ENCODE data around the gene MRPS22. TPM values are rescaled to one million over a fixed set of nuclear protein-coding genes. Genes with fewer than 3 reads are reported as not detected.
A peak's percentile ranks its signal among the peaks of the same experiment; 100 is the strongest.
"Not testable (repeated sequence)": the region's sequence is repeated elsewhere in the genome, so short reads cannot be mapped to it uniquely, and the experiment has no call there.

The MRPS22 gene
- total and polyA plus RNA-seq, 7 experiments from 2014 or later = 26.2 to 47.0 (median 36.5) TPM

GRCh38 chr3:139332092-139332491 lies 11.7 kb upstream of the MRPS22 start:
- no peak for DNase-seq
- peaks cover 24 to 37% (median 33%) of the 10 kb centered on the region in 5 donors for H3K27me3 Mint-ChIP-seq
- no peak for ATAC-seq
- H3K9me3 Mint-ChIP-seq = no peaks in the 10 kb centered on the region
- Histone ChIP-seq H3K27me3 (ENCODE audit: control insufficient read depth in 2 of 2, insufficient read depth in 2 of 2, low read length in 2 of 2) (no peaks in the 10 kb centered on the region), H3K4me3 (ENCODE audit: low read length) (no peak overlapping the region), H3K4me1 (ENCODE audit: control insufficient read depth in 2 of 2, insufficient read depth in 2 of 2, low read length in 2 of 2) (peaks cover 0 to 5% of the 10 kb centered on the region in 2 donors), H3K27ac (ENCODE audit: low read depth, low read length) (no peak overlapping the region), H3K36me3 (ENCODE audit: control insufficient read depth in 2 of 3, insufficient read depth in 3 of 3, low read length in 3 of 3) (no peaks in the 10 kb centered on the region), H3K9me3 (ENCODE audit: control insufficient read depth in 2 of 3, low read length in 3 of 3) (no peaks in the 10 kb centered on the region)
- ChIA-PET CTCF (no interaction called here), POLR2A (no interaction called here)
- H3K36me3 Mint-ChIP-seq = no peaks in the 10 kb centered on the region
- H3K4me1 Mint-ChIP-seq = peaks cover 8 to 26% (median 19%) of the 10 kb centered on the region in 7 donors
- intact Hi-C loops (cut with micrococcal nuclease) = no loop called here
- no peak overlapping the region for H3K4me3 Mint-ChIP-seq
- H3K27ac Mint-ChIP-seq = no peak overlapping the region

- CTCF ChIA-PET; H3K36me3 Mint-ChIP-seq; H3K4me3 ChIP-seq (ENCODE audit: low read length); H3K9me3 ChIP-seq (ENCODE audit: control insufficient read depth in 2 of 3, low read length in 3 of 3); H3K4me1 Mint-ChIP-seq; H3K27me3 ChIP-seq (ENCODE audit: control insufficient read depth in 2 of 2, insufficient read depth in 2 of 2, low read length in 2 of 2); DNase-seq; H3K9me3 Mint-ChIP-seq; POLR2A ChIA-PET; intact Hi-C loops (cut with micrococcal nuclease); H3K27ac ChIP-seq (ENCODE audit: low read depth, low read length); H3K4me3 Mint-ChIP-seq; H3K4me1 ChIP-seq (ENCODE audit: control insufficient read depth in 2 of 2, insufficient read depth in 2 of 2, low read length in 2 of 2); H3K36me3 ChIP-seq (ENCODE audit: control insufficient read depth in 2 of 3, insufficient read depth in 3 of 3, low read length in 3 of 3); ATAC-seq; H3K27ac Mint-ChIP-seq: not testable (repeated sequence)
- H3K27me3 Mint-ChIP-seq = peaks cover 31 to 42% (median 34%) of the 10 kb centered on the region in 5 donors
Observed at GRCh38 chr3:139334675-139335074, 9.1 kb upstream of the MRPS22 start.

- Histone ChIP-seq H3K27ac (ENCODE audit: low read depth, low read length) (no peak overlapping the region), H3K36me3 (ENCODE audit: control insufficient read depth in 2 of 3, insufficient read depth in 3 of 3, low read length in 3 of 3) (no peaks in the 10 kb centered on the region), H3K27me3 (ENCODE audit: control insufficient read depth in 2 of 2, insufficient read depth in 2 of 2, low read length in 2 of 2) (no peaks in the 10 kb centered on the region), H3K4me3 (ENCODE audit: low read length) (no peak overlapping the region), H3K4me1 (ENCODE audit: control insufficient read depth in 2 of 2, insufficient read depth in 2 of 2, low read length in 2 of 2) (no peaks in the 10 kb centered on the region), H3K9me3 (ENCODE audit: control insufficient read depth in 2 of 3, low read length in 3 of 3) (no peaks in the 10 kb centered on the region)
- Mint-ChIP-seq H3K27me3 (peaks cover 10 to 20% (median 13%) of the 10 kb centered on the region in 5 donors), H3K4me1 (peaks cover 3 to 11% (median 8%) of the 10 kb centered on the region in 7 donors), H3K27ac (no peak overlapping the region), H3K4me3 (no peak overlapping the region), H3K36me3 (peaks cover 0 to 4% (median 0%) of the 10 kb centered on the region in 5 donors), H3K9me3 (peaks cover 0 to 6% (median 0%) of the 10 kb centered on the region in 11 donors)
- intact Hi-C loops (cut with micrococcal nuclease) = no loop called here
- DNase-seq (no peak), ATAC-seq (no peak)
- CTCF ChIA-PET = no interaction called here
- POLR2A ChIA-PET = no interaction called here
Observed at GRCh38 chr3:139338405-139338804, 5.4 kb upstream of the MRPS22 start.

GRCh38 chr3:139339219-139339906 lies 4.5 kb upstream of the MRPS22 start:
- no peak for ATAC-seq
- H3K36me3 Mint-ChIP-seq = peaks cover 0 to 4% (median 0%) of the 10 kb centered on the region in 5 donors
- intact Hi-C loops (cut with micrococcal nuclease) = no loop called here
- Histone ChIP-seq H3K36me3 (ENCODE audit: control insufficient read depth in 2 of 3, insufficient read depth in 3 of 3, low read length in 3 of 3) (peaks cover 0 to 3% (median 0%) of the 10 kb centered on the region in 3 experiments), H3K27ac (ENCODE audit: low read depth, low read length) (no peak overlapping the region), H3K4me1 (ENCODE audit: control insufficient read depth in 2 of 2, insufficient read depth in 2 of 2, low read length in 2 of 2) (peaks cover 1% of the 10 kb centered on the region in 2 donors), H3K27me3 (ENCODE audit: control insufficient read depth in 2 of 2, insufficient read depth in 2 of 2, low read length in 2 of 2) (no peaks in the 10 kb centered on the region), H3K9me3 (ENCODE audit: control insufficient read depth in 2 of 3, low read length in 3 of 3) (no peaks in the 10 kb centered on the region), H3K4me3 (ENCODE audit: low read length) (no peak overlapping the region)
- H3K4me1 Mint-ChIP-seq = peaks cover 3 to 11% (median 10%) of the 10 kb centered on the region in 7 donors
- no peak overlapping the region for H3K27ac Mint-ChIP-seq
- peaks cover 0 to 6% (median 0%) of the 10 kb centered on the region in 11 donors for H3K9me3 Mint-ChIP-seq
- POLR2A ChIA-PET = no interaction called here
- H3K4me3 Mint-ChIP-seq = no peak overlapping the region
- peaks cover 6 to 14% (median 9%) of the 10 kb centered on the region in 5 donors for H3K27me3 Mint-ChIP-seq
- no peak for DNase-seq
- CTCF ChIA-PET = no interaction called here

- ChIA-PET POLR2A (no interaction called here), CTCF (no interaction called here)
- no peak for ATAC-seq
- Mint-ChIP-seq H3K9me3 (peaks cover 0 to 6% (median 0%) of the 10 kb centered on the region in 11 donors), H3K36me3 (peaks cover 0 to 4% (median 0%) of the 10 kb centered on the region in 5 donors), H3K27me3 (peaks cover 4 to 14% (median 9%) of the 10 kb centered on the region in 5 donors), H3K4me3 (no peak overlapping the region), H3K27ac (no peak overlapping the region), H3K4me1 (peaks cover 3 to 11% (median 10%) of the 10 kb centered on the region in 7 donors)
- DNase-seq = no peak
- H3K27ac ChIP-seq (ENCODE audit: low read depth, low read length) = no peak overlapping the region
- no peak overlapping the region for H3K4me3 ChIP-seq (ENCODE audit: low read length)
- intact Hi-C loops (cut with micrococcal nuclease) = loop anchor here (5.0 to 10.0 kb wide), 5 partner anchors 508 to 1153 kb away; partner anchors contain the start of genes ARMC8 (in 2 of the 2), CEP70 (in 1 of the 2), FAIM (in 1 of the 2) and NME9 (in 1 of the 2)
- H3K9me3 ChIP-seq (ENCODE audit: control insufficient read depth in 2 of 3, low read length in 3 of 3) = no peaks in the 10 kb centered on the region
- H3K36me3 ChIP-seq (ENCODE audit: control insufficient read depth in 2 of 3, insufficient read depth in 3 of 3, low read length in 3 of 3) = peaks cover 0 to 3% (median 0%) of the 10 kb centered on the region in 3 experiments
- peaks cover 15% of the 10 kb centered on the region in 2 donors for H3K4me1 ChIP-seq (ENCODE audit: control insufficient read depth in 2 of 2, insufficient read depth in 2 of 2, low read length in 2 of 2)
- no peaks in the 10 kb centered on the region for H3K27me3 ChIP-seq (ENCODE audit: control insufficient read depth in 2 of 2, insufficient read depth in 2 of 2, low read length in 2 of 2)
Observed at GRCh38 chr3:139340784-139341183, 3.0 kb upstream of the MRPS22 start.

- Histone ChIP-seq H3K4me1 (ENCODE audit: control insufficient read depth in 2 of 2, insufficient read depth in 2 of 2, low read length in 2 of 2) (peaks cover 15% of the 10 kb centered on the region in 2 donors), H3K36me3 (ENCODE audit: control insufficient read depth in 2 of 3, insufficient read depth in 3 of 3, low read length in 3 of 3) (peaks cover 0 to 7% (median 0%) of the 10 kb centered on the region in 3 experiments), H3K9me3 (ENCODE audit: control insufficient read depth in 2 of 3, low read length in 3 of 3) (no peaks in the 10 kb centered on the region), H3K4me3 (ENCODE audit: low read length) (no peak overlapping the region), H3K27me3 (ENCODE audit: control insufficient read depth in 2 of 2, insufficient read depth in 2 of 2, low read length in 2 of 2) (no peaks in the 10 kb centered on the region), H3K27ac (ENCODE audit: low read depth, low read length) (no peak overlapping the region)
- Mint-ChIP-seq H3K9me3 (peaks cover 0 to 6% (median 0%) of the 10 kb centered on the region in 11 donors), H3K27me3 (peaks cover 4 to 14% (median 9%) of the 10 kb centered on the region in 5 donors), H3K4me1 (peaks cover 5 to 12% (median 10%) of the 10 kb centered on the region in 7 donors), H3K36me3 (peaks cover 0 to 4% (median 0%) of the 10 kb centered on the region in 5 donors), H3K4me3 (peak overlapping the region in 1 of 10 donors; percentile 5), H3K27ac (peak overlapping the region in 2 of 9 donors; percentile 1 to 32)
- CTCF ChIA-PET = interaction anchor here (2.3 kb wide), 1 partner anchor 12 kb away, joined by 8 read pairs; no protein-coding TSS in a partner anchor
- DNase-seq = no peak
- POLR2A ChIA-PET = interaction anchor here (0.6 to 1.4 kb wide), 3 partner anchors 13 to 1156 kb away, joined by 3 to 4 read pairs (median 4); partner anchors contain the start of gene ARMC8
- intact Hi-C loops (cut with micrococcal nuclease) = loop anchor here (5.0 to 10.0 kb wide), 5 partner anchors 510 to 1155 kb away; partner anchors contain the start of genes ARMC8 (in 2 of the 2), CEP70 (in 1 of the 2), FAIM (in 1 of the 2) and NME9 (in 1 of the 2)
- no peak for ATAC-seq
Observed at GRCh38 chr3:139342054-139342453, 1.8 kb upstream of the MRPS22 start.
